HCT116 (cell line): ENCODE data around the gene XPO1. TPM values are rescaled to one million over a fixed set of nuclear protein-coding genes. Genes with fewer than 3 reads are reported as not detected.
"Not testable (repeated sequence)": the region's sequence is repeated elsewhere in the genome, so short reads cannot be mapped to it uniquely, and the experiment has no call there.

Experiments
- ATAC-seq: fragments of 200-7000 bp; cut with Tn5 transposase; 2 replicates; pipeline ENCODE4 v1.9.1; 2020; ENCODE audit warnings: mild to moderate bottlenecking, moderate library complexity
- BruUV-seq: library from RNA; stranded (reverse); fragments of 400-500 nt; replicated peaks from 2 replicates; lab custom pipeline; 2021; lab: Mats Ljungman, UMichigan
- CTCF ChIA-PET: fragments of 300-600 bp; sonication (Branson Sonifier 250); formaldehyde crosslinking; loops from one replicate; lab custom pipeline; 2021; ENCODE audit warnings: antibody characterized with exemption; lab: Charles Lee
- POLR2A ChIA-PET: fragments of 300-600, 350-600 bp; sonication (Branson Sonifier 250); formaldehyde crosslinking; loops from one replicate; lab custom pipeline; 2021; ENCODE audit warnings: antibody characterized with exemption; lab: Charles Lee
- RAD21 ChIA-PET, 2 experiments: fragments of 300-600 bp; sonication (Branson Sonifier 250); formaldehyde crosslinking; loops; one replicate each; lab custom pipeline; 2023; ENCODE audit warnings: low total read pairs in 2 of 2; ENCODE audit not compliant: uncharacterized antibody in 2 of 2, unreplicated experiment in 2 of 2, low non-redundant PET in 1 of 2; lab: Charles Lee
- DNase-seq: peaks from one replicate; pipeline ENCODE4 v3.0.0-alpha.2; 2010; ENCODE audit warnings: low read depth, low spot score
- H2AFZ ChIP-seq: fragments of 200-600 bp; shearing (Covaris generic), sonication (generic); 2 replicates; pipeline ENCODE4 v1.6.1; 2017; ENCODE audit warnings: low read depth, mixed run types, mixed read lengths, antibody characterized with exemption, low read length; ENCODE audit not compliant: poor library complexity, severe bottlenecking
- H3K27ac ChIP-seq: 2 replicates; pipeline ENCODE4 v1.5.1; 2012; ENCODE audit warnings: low read depth, low read length
- H3K27me3 ChIP-seq: fragments of 200-600 bp; sonication (generic); 2 replicates; pipeline ENCODE4 v1.6.1; 2016; ENCODE audit warnings: mixed run types, low read length, mixed read lengths; ENCODE audit not compliant: insufficient read depth
- H3K36me3 ChIP-seq, 2 experiments: fragments of 200-500 bp in 1 of 2; fragments of 200-600 bp in 1 of 2; sonication (Bioruptor generic) in 1 of 2; sonication (generic) in 1 of 2; 2 replicates each; pipeline versions ENCODE4 v1.5.1 to v1.6.1; 2014 to 2016; ENCODE audit warnings: low read length in 2 of 2, inconsistent platforms in 1 of 2, mixed read lengths in 1 of 2, mixed run types in 1 of 2; ENCODE audit not compliant: insufficient read depth in 2 of 2, control insufficient read depth in 1 of 2
- H3K4me1 ChIP-seq, 2 experiments: fragments of 200-600 bp in 1 of 2; sonication (generic) in 1 of 2; 2 replicates each; pipeline versions ENCODE4 v1.5.1 to v1.6.1; 2012 to 2017; ENCODE audit warnings: low read length in 2 of 2, inconsistent platforms in 1 of 2, mild to moderate bottlenecking in 1 of 2, mixed read lengths in 1 of 2, mixed run types in 1 of 2, moderate library complexity in 1 of 2; ENCODE audit not compliant: insufficient read depth in 2 of 2, control insufficient read depth in 1 of 2
- H3K4me2 ChIP-seq: fragments of 200-600 bp; sonication (generic); 2 replicates; pipeline ENCODE4 v1.6.1; 2017; ENCODE audit warnings: mixed run types, low read length, mixed read lengths
- H3K4me3 ChIP-seq, 2 experiments: fragments of 200-600 bp in 1 of 2; sonication (generic) in 1 of 2; replicated peaks in 1 of 2; 2 replicates each; pipeline ENCODE4 v1.5.1; 2011 to 2016; ENCODE audit warnings: low read length in 2 of 2, control low read depth in 1 of 2, low read depth in 1 of 2, mild to moderate bottlenecking in 1 of 2, mixed read lengths in 1 of 2, mixed run types in 1 of 2
- H3K79me2 ChIP-seq: fragments of 200-600 bp; sonication (generic); 2 replicates; pipeline ENCODE4 v1.6.1; 2017; ENCODE audit warnings: mild to moderate bottlenecking, mixed run types, low read length, moderate library complexity, mixed read lengths; ENCODE audit not compliant: insufficient read depth
- H3K9ac ChIP-seq: fragments of 200-600 bp; sonication (generic); 2 replicates; pipeline ENCODE4 v1.6.1; 2016; ENCODE audit warnings: low read length, mixed read lengths
- H3K9me2 ChIP-seq: fragments of 200-600 bp; sonication (generic), shearing (Covaris generic); 2 replicates; pipeline ENCODE4 v1.6.1; 2017; ENCODE audit warnings: mixed run types, mild to moderate bottlenecking, moderate library complexity; ENCODE audit not compliant: insufficient read depth
- H3K9me3 ChIP-seq, 2 experiments: fragments of 200-500 bp in 1 of 2; fragments of 200-600 bp in 1 of 2; sonication (Bioruptor generic) in 1 of 2; sonication (generic) in 1 of 2; 2 replicates each; pipeline ENCODE4 v1.6.1; 2014 to 2017; ENCODE audit warnings: low read length in 2 of 2, mixed read lengths in 2 of 2, inconsistent platforms in 1 of 2, low read depth in 1 of 2, mild to moderate bottlenecking in 1 of 2, mixed run types in 1 of 2, moderate library complexity in 1 of 2; ENCODE audit not compliant: control insufficient read depth in 1 of 2, insufficient read depth in 1 of 2
- H4K20me1 ChIP-seq: fragments of 200-600 bp; sonication (generic), shearing (Covaris generic); 2 replicates; pipeline ENCODE4 v1.6.1; 2017; ENCODE audit warnings: mixed run types, mild to moderate bottlenecking, moderate library complexity; ENCODE audit not compliant: insufficient read depth
- CEBPB ChIP-seq: IDR thresholded peaks from 2 replicates; pipeline ENCODE4 v1.6.1; 2012; ENCODE audit warnings: low read depth
- CTCF ChIP-seq, 3 experiments: fragments of 200-600 bp in 1 of 3; sonication (generic) in 1 of 3; IDR thresholded peaks in 2 of 3; conservative IDR thresholded peaks in 1 of 3; 2 replicates each; pipeline ENCODE4 v1.5.1; 2012 to 2017; ENCODE audit warnings: low read depth in 2 of 3, low read length in 2 of 3, antibody characterized with exemption in 1 of 3, borderline replicate concordance in 1 of 3, control low read depth in 1 of 3, mild to moderate bottlenecking in 1 of 3, mixed read lengths in 1 of 3, mixed run types in 1 of 3, moderate library complexity in 1 of 3; ENCODE audit not compliant: insufficient read depth in 1 of 3
- EZH2 ChIP-seq: fragments of 200-600 bp; sonication (generic); IDR thresholded peaks from 2 replicates; pipeline ENCODE4 v1.6.1; 2017; ENCODE audit warnings: antibody characterized with exemption, mixed run types
- EZH2phosphoT487 ChIP-seq: fragments of 200-600 bp; IDR thresholded peaks from 2 replicates; pipeline ENCODE4 v1.6.1; 2018; ENCODE audit warnings: antibody characterized with exemption, borderline replicate concordance
- JUND ChIP-seq: IDR thresholded peaks from 2 replicates; pipeline ENCODE4 v1.6.1; 2012
- MAX ChIP-seq: IDR thresholded peaks from 2 replicates; pipeline ENCODE4 v1.6.1; 2012
- POLR2AphosphoS5 ChIP-seq: IDR thresholded peaks from 2 replicates; pipeline ENCODE4 v1.6.1; 2011; ENCODE audit warnings: mild to moderate bottlenecking, low read depth, low read length, moderate library complexity
- RAD21 ChIP-seq: IDR thresholded peaks from 2 replicates; pipeline ENCODE4 v1.6.1; 2012; ENCODE audit warnings: low read depth, mild to moderate bottlenecking
- REST ChIP-seq: IDR thresholded peaks from 2 replicates; pipeline ENCODE4 v1.6.1; 2012; ENCODE audit warnings: low read depth
- SIN3A ChIP-seq: IDR thresholded peaks from 2 replicates; pipeline ENCODE4 v1.6.1; 2012; ENCODE audit warnings: low read depth
- TCF7L2 ChIP-seq: IDR thresholded peaks from 2 replicates; pipeline ENCODE4 v1.7.0; 2011; ENCODE audit warnings: borderline replicate concordance, inconsistent platforms; ENCODE audit not compliant: insufficient read depth, insufficient read length; ENCODE audit errors: extremely low read depth
- YY1 ChIP-seq: IDR thresholded peaks from 2 replicates; pipeline ENCODE4 v1.6.1; 2011; ENCODE audit warnings: low read length, low read depth, moderate library complexity, mild to moderate bottlenecking; ENCODE audit not compliant: insufficient replicate concordance; ENCODE audit errors: extremely low read depth
- ZBTB33 ChIP-seq: IDR thresholded peaks from 2 replicates; pipeline ENCODE4 v1.6.1; 2011; ENCODE audit warnings: mild to moderate bottlenecking, low read length, moderate library complexity; ENCODE audit not compliant: insufficient replicate concordance; ENCODE audit errors: extremely low read depth
- ZNF274 ChIP-seq: fragments of 200-500 bp; sonication (Bioruptor generic); IDR thresholded peaks from 2 replicates; pipeline ENCODE4 v1.6.1; 2014; ENCODE audit warnings: mild to moderate bottlenecking, low read depth, low read length, inconsistent platforms
- intact Hi-C: fragments of 100-400 bp; cut with micrococcal nuclease; formaldehyde crosslinking; loops from 2 replicates; pipeline ENCODE4 v1.10.0; 2022
- total RNA-seq: library from RNA; stranded (reverse); gene quantifications from one replicate; pipeline ENCODE4 v1.2.1, GENCODE V29; 2021; ENCODE audit not compliant: unreplicated experiment

XPO1 gene
- total RNA-seq, 1 experiment from 2014 or later = 184 TPM

- Histone ChIP-seq H3K4me3 (no peak overlapping the region), H3K9me2 (no peaks in the 10 kb centered on the region), H3K27me3 (no peaks in the 10 kb centered on the region), H2AFZ (no peak overlapping the region), H3K4me1 (no peaks in the 10 kb centered on the region), H4K20me1 (no peaks in the 10 kb centered on the region), H3K27ac (no peak overlapping the region), H3K36me3 (no peaks in the 10 kb centered on the region), H3K9me3 (no peaks in the 10 kb centered on the region), H3K79me2 (no peaks in the 10 kb centered on the region), H3K9ac (no peak overlapping the region), H3K4me2 (no peak overlapping the region)
- TF ChIP-seq ZBTB33 = no peak
- TF ChIP-seq CTCF (IDR thresholded peaks at IDR 0.05 in 2 of 3, conservative IDR thresholded peaks at IDR 0.05 in 1 of 3; ENCODE audit: borderline replicate concordance in 1 of 3, insufficient read depth in 1 of 3, low read depth in 2 of 3, low read length in 2 of 3) = no peak
- no peak for TF ChIP-seq EZH2phosphoT487
- no peak for TF ChIP-seq ZNF274
- no peak for TF ChIP-seq JUND
- no peak for TF ChIP-seq REST
- TF ChIP-seq TCF7L2 = no peak
- no peak for TF ChIP-seq YY1
- no peak for TF ChIP-seq CEBPB
- TF ChIP-seq SIN3A = no peak
- TF ChIP-seq POLR2AphosphoS5 = no peak
- TF ChIP-seq EZH2 = no peak
- no peak for TF ChIP-seq MAX
- TF ChIP-seq RAD21 = no peak
- ChIA-PET RAD21 (no interaction called here), CTCF (no interaction called here), POLR2A (no interaction called here)
- intact Hi-C loops = no loop called here
- ATAC-seq = no peak
- no peak for DNase-seq
- no TSS peak for BruUV-seq
These were observed 47.2 kb upstream of the XPO1 start for GRCh38 chr2:61585383-61585782.

GRCh38 chr2:61584368-61584767, 46.2 kb upstream of the XPO1 start:
- RAD21 ChIA-PET = interaction anchor here in 1 of 2 experiments (0.7 kb wide), 1 partner anchor 464 kb away, joined by 3 read pairs; no protein-coding TSS in a partner anchor
- CTCF ChIA-PET, H3K27me3 ChIP-seq, H2AFZ ChIP-seq, H3K9ac ChIP-seq, H3K36me3 ChIP-seq, H3K9me2 ChIP-seq, intact Hi-C loops, H3K27ac ChIP-seq, H4K20me1 ChIP-seq, H3K9me3 ChIP-seq, H3K4me3 ChIP-seq, BruUV-seq, H3K4me2 ChIP-seq, ATAC-seq, H3K79me2 ChIP-seq, DNase-seq, H3K4me1 ChIP-seq, POLR2A ChIA-PET: not testable (repeated sequence)
